GM12801 (cell line): ENCODE measurements around the gene FBXW8.

Experiments used
- CTCF ChIP-seq: IDR thresholded peaks from one replicate; pipeline ENCODE4 v1.5.1; 2011; ENCODE audit warnings: control low read depth; ENCODE audit not compliant: insufficient read length; ENCODE audit errors: extremely low read depth

FBXW8 gene

GRCh38 chr12:116881325-116881876 lies 29.3 kb upstream of the FBXW8 start, which contains the start of gene HRK:
Gene HRK (minus strand): TSS chr12:116881441. CDS start chr12:116881307, 134 bp downstream.
- TF ChIP-seq CTCF = no peak

- TF ChIP-seq CTCF = no peak
These were observed 28.8 kb upstream of the FBXW8 start for GRCh38 chr12:116881877-116882507.

- no peak for TF ChIP-seq CTCF
These were observed 28.0 kb upstream of the FBXW8 start for GRCh38 chr12:116882742-116883141.

- no peak for TF ChIP-seq CTCF
These were observed 25.9 kb upstream of the FBXW8 start for GRCh38 chr12:116884871-116885270.

- TF ChIP-seq CTCF = no peak
These were observed 25.3 kb upstream of the FBXW8 start for GRCh38 chr12:116885491-116885890.

GRCh38 chr12:116887244-116887643 lies 23.5 kb upstream of the FBXW8 start:
- no peak for TF ChIP-seq CTCF

- TF ChIP-seq CTCF = no peak
These were observed 22.9 kb upstream of the FBXW8 start for GRCh38 chr12:116887897-116888296.
